ENCODE results near the gene CNNM2.
"Not testable (repeated sequence)": the region's sequence is repeated elsewhere in the genome, so short reads cannot be mapped to it uniquely, and the experiment has no call there.

Gene CNNM2

GRCh38 chr10:103135168-103135567 is 217.1 kb downstream of the CNNM2 start:
- not testable (repeated sequence) for DNase-seq (ENCODE audit: low read depth in 2 of 2, low spot score in 1 of 2)

GRCh38 chr10:103139803-103140202 is 221.7 kb downstream of the CNNM2 start:
- DNase-seq (ENCODE audit: low read depth in 2 of 2, low spot score in 1 of 2): no peak
